DOHH2 (cell line): Measurements from ENCODE around the gene COX7A2L.

Experiments used
- EZH2phosphoT487 ChIP-seq: fragments of 200-600 bp; sonication (generic); IDR thresholded peaks from 2 replicates; pipeline ENCODE4 v1.6.1; 2017; ENCODE audit warnings: borderline replicate concordance, mild to moderate bottlenecking, antibody characterized with exemption, low read length, moderate library complexity, mixed read lengths
- TF ChIP-seq, protein P1 (sequence below): fragments of 200-600 bp; sonication (generic); IDR thresholded peaks from one replicate; pipeline ENCODE4 v1.5.1; 2014; ENCODE audit warnings: antibody characterized with exemption, mild to moderate bottlenecking, low read depth, low read length; ENCODE audit not compliant: poor library complexity, severe bottlenecking

GRCh38 chr2:42364658-42365057 lies 3.6 kb upstream of the COX7A2L start:
- TF ChIP-seq, protein P1, sequence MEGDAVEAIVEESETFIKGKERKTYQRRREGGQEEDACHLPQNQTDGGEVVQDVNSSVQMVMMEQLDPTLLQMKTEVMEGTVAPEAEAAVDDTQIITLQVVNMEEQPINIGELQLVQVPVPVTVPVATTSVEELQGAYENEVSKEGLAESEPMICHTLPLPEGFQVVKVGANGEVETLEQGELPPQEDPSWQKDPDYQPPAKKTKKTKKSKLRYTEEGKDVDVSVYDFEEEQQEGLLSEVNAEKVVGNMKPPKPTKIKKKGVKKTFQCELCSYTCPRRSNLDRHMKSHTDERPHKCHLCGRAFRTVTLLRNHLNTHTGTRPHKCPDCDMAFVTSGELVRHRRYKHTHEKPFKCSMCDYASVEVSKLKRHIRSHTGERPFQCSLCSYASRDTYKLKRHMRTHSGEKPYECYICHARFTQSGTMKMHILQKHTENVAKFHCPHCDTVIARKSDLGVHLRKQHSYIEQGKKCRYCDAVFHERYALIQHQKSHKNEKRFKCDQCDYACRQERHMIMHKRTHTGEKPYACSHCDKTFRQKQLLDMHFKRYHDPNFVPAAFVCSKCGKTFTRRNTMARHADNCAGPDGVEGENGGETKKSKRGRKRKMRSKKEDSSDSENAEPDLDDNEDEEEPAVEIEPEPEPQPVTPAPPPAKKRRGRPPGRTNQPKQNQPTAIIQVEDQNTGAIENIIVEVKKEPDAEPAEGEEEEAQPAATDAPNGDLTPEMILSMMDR, result no peak
- no peak for TF ChIP-seq EZH2phosphoT487
